DOHH2 (cell line): ENCODE results near the gene CHST3.

Experiments used
- H3F3A ChIP-seq: fragments of 200-600 bp; sonication (generic), shearing (Covaris generic); 2 replicates; pipeline ENCODE4 v1.6.0; 2016; ENCODE audit warnings: antibody characterized with exemption, mild to moderate bottlenecking; ENCODE audit not compliant: control insufficient read depth, insufficient read depth
- H3K27ac ChIP-seq: fragments of 200-600 bp; sonication (generic); 2 replicates; pipeline ENCODE4 v1.5.1; 2014; ENCODE audit warnings: low read depth, mild to moderate bottlenecking, low read length, moderate library complexity
- H3K27me3 ChIP-seq: fragments of 200-600 bp; sonication (generic); 2 replicates; pipeline ENCODE4 v1.6.1; 2014; ENCODE audit warnings: mild to moderate bottlenecking, low read length, mixed read lengths; ENCODE audit not compliant: control insufficient read depth
- H3K36me3 ChIP-seq: fragments of 200-600 bp; sonication (generic); 2 replicates; pipeline ENCODE4 v1.6.1; 2014; ENCODE audit warnings: mild to moderate bottlenecking, low read length, moderate library complexity, mixed read lengths; ENCODE audit not compliant: control insufficient read depth
- H3K4me1 ChIP-seq: fragments of 200-600 bp; sonication (generic); 2 replicates; pipeline ENCODE4 v1.6.1; 2014; ENCODE audit warnings: mild to moderate bottlenecking, low read length, mixed read lengths; ENCODE audit not compliant: control insufficient read depth
- H3K4me2 ChIP-seq: fragments of 200-600 bp; sonication (generic); 2 replicates; pipeline ENCODE4 v1.6.0; 2014; ENCODE audit warnings: mild to moderate bottlenecking, low read length, moderate library complexity
- H3K4me3 ChIP-seq: fragments of 200-600 bp; sonication (generic); 2 replicates; pipeline ENCODE4 v1.5.1; 2014; ENCODE audit warnings: mild to moderate bottlenecking, low read length, mixed read lengths
- H3K79me2 ChIP-seq: fragments of 200-600 bp; sonication (generic); 2 replicates; pipeline ENCODE4 v1.6.1; 2014; ENCODE audit warnings: mild to moderate bottlenecking, low read length, mixed read lengths; ENCODE audit not compliant: control insufficient read depth
- H3K9me2 ChIP-seq: fragments of 200-600 bp; sonication (generic); replicated peaks from 2 replicates; pipeline ENCODE4 v1.6.1; 2014; ENCODE audit warnings: mild to moderate bottlenecking, low read length, mixed read lengths; ENCODE audit not compliant: control insufficient read depth
- H3K9me3 ChIP-seq: fragments of 200-600 bp; sonication (generic); 2 replicates; pipeline ENCODE4 v1.6.1; 2014; ENCODE audit warnings: antibody characterized with exemption, low read length, mixed read lengths; ENCODE audit not compliant: control insufficient read depth, insufficient read depth
- H4K20me1 ChIP-seq: fragments of 200-600 bp; sonication (generic); 2 replicates; pipeline ENCODE4 v1.6.0; 2014; ENCODE audit warnings: low read depth, mild to moderate bottlenecking, antibody characterized with exemption, low read length, moderate library complexity; ENCODE audit not compliant: control insufficient read depth, insufficient read depth
- EZH2phosphoT487 ChIP-seq: fragments of 200-600 bp; sonication (generic); IDR thresholded peaks from 2 replicates; pipeline ENCODE4 v1.6.1; 2017; ENCODE audit warnings: borderline replicate concordance, mild to moderate bottlenecking, antibody characterized with exemption, low read length, moderate library complexity, mixed read lengths
- TF ChIP-seq, protein P1 (sequence below): fragments of 200-600 bp; sonication (generic); IDR thresholded peaks from one replicate; pipeline ENCODE4 v1.5.1; 2014; ENCODE audit warnings: antibody characterized with exemption, mild to moderate bottlenecking, low read depth, low read length; ENCODE audit not compliant: poor library complexity, severe bottlenecking

The CHST3 gene

DNA sequence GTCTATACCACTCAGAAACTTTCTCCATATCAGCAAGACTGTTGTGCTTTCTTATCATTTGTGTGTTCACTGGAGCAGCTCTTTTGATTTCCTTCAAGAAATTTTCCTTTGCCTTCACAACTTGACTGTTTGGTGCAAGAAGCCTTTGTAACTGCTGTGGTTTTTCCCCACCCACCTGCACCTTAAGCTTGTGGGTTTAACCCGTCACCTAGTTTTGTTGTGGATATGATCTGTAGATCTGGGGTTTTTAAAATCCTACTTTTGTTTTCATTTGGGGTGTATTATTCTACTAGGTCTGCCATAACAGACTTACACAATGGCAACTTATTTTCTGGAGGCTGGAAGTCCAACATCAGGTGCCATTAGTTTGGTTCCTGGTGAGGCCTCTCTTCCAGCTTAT is 30.5 kb upstream of the CHST3 start:
- TF ChIP-seq, protein P1, sequence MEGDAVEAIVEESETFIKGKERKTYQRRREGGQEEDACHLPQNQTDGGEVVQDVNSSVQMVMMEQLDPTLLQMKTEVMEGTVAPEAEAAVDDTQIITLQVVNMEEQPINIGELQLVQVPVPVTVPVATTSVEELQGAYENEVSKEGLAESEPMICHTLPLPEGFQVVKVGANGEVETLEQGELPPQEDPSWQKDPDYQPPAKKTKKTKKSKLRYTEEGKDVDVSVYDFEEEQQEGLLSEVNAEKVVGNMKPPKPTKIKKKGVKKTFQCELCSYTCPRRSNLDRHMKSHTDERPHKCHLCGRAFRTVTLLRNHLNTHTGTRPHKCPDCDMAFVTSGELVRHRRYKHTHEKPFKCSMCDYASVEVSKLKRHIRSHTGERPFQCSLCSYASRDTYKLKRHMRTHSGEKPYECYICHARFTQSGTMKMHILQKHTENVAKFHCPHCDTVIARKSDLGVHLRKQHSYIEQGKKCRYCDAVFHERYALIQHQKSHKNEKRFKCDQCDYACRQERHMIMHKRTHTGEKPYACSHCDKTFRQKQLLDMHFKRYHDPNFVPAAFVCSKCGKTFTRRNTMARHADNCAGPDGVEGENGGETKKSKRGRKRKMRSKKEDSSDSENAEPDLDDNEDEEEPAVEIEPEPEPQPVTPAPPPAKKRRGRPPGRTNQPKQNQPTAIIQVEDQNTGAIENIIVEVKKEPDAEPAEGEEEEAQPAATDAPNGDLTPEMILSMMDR, result no peak
- TF ChIP-seq EZH2phosphoT487, result no peak
- H3K9me3 ChIP-seq, result no peaks in the 10 kb centered on the region
- H4K20me1 ChIP-seq, result no peaks in the 10 kb centered on the region
- no peaks in the 10 kb centered on the region for H3K36me3 ChIP-seq
- no peaks in the 10 kb centered on the region for H3K9me2 ChIP-seq
- no peak overlapping the region for H3K4me2 ChIP-seq
- H3F3A ChIP-seq, result no peaks in the 10 kb centered on the region
- H3K27ac ChIP-seq, result no peak overlapping the region
- H3K27me3 ChIP-seq, result 0 out of 2 replicates have a peak, but pooled peaks cover 4% of the 10 kb centered on the region
- no peaks in the 10 kb centered on the region for H3K4me1 ChIP-seq
- no peaks in the 10 kb centered on the region for H3K79me2 ChIP-seq
- no peak overlapping the region for H3K4me3 ChIP-seq

DNA sequence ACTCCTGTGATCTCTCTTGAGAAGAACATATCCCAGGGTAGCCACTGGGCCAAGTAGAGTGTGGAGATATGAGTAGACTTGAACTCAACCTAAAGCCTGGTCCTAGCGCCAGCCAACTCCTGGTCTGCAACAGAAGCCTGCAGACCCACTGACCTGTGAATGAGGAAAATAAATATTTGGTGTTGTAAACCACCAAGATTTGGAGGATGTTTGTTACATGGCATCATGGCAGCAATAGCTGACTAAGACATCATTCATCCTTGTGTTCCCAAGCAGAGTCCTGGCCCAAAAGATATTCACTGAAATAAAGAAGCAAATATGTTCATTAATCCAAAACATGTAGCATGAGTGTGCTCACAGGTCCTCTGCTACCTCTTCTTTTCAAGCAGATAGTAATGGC is 26.0 kb upstream of the CHST3 start:
- Histone ChIP-seq H4K20me1 (no peaks in the 10 kb centered on the region), H3K9me2 (no peaks in the 10 kb centered on the region), H3K9me3 (no peaks in the 10 kb centered on the region), H3F3A (no peaks in the 10 kb centered on the region), H3K4me3 (no peak overlapping the region), H3K79me2 (no peaks in the 10 kb centered on the region), H3K4me2 (no peak overlapping the region), H3K4me1 (no peaks in the 10 kb centered on the region), H3K36me3 (no peaks in the 10 kb centered on the region), H3K27ac (no peak overlapping the region), H3K27me3 (no peaks in the 10 kb centered on the region)
- TF ChIP-seq, protein P1, result no peak
- TF ChIP-seq EZH2phosphoT487, result no peak

DNA sequence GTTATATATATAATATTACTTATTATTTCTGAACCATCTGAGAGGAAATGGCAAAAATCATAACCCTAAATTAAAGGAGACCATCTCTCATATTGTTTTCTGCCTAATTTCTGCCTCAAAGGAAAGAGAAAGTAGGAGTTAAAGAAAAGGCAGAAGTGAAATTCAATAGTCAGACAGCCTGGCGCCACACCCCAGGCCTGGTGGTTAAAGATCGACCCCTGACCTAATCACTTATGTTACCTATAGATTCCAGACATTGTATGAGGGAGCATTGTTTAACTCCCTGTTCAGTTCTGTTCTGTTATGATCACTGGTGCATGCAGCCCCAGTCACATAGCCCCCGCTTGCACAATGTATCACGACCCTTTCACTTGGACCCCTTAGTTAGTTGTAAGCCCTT is 24.9 kb upstream of the CHST3 start:
- TF ChIP-seq, protein P1, result no peak
- no peak for TF ChIP-seq EZH2phosphoT487
- Histone ChIP-seq H3K4me1 (no peaks in the 10 kb centered on the region), H3K4me2 (no peak overlapping the region), H3K4me3 (no peak overlapping the region), H3K9me3 (peaks cover 6% of the 10 kb centered on the region; the same call in 1 of the 2 replicates), H3F3A (no peaks in the 10 kb centered on the region), H3K79me2 (no peaks in the 10 kb centered on the region), H3K27me3 (no peaks in the 10 kb centered on the region), H3K27ac (no peak overlapping the region), H3K36me3 (no peaks in the 10 kb centered on the region), H3K9me2 (no peaks in the 10 kb centered on the region), H4K20me1 (no peaks in the 10 kb centered on the region)
